Neural cell (in vitro differentiated cells): Measurements from ENCODE around the gene CTBP2. TPM values are rescaled to one million over a fixed set of nuclear protein-coding genes. Genes with fewer than 3 reads are reported as not detected.

Experiments used
- H2AFZ ChIP-seq: fragments of 200-600, 300-800 bp; sonication (generic), shearing (Covaris generic); 2 replicates; pipeline ENCODE4 v1.6.0; 2014; ENCODE audit warnings: low read depth, mild to moderate bottlenecking, antibody characterized with exemption, low read length, moderate library complexity
- H3F3A ChIP-seq: fragments of 200-600 bp; shearing (Covaris generic); 2 replicates; pipeline ENCODE4 v1.6.1; 2016; ENCODE audit warnings: mild to moderate bottlenecking, moderate library complexity, mixed read lengths, antibody characterized with exemption, low read length; ENCODE audit not compliant: insufficient read depth, poor library complexity, severe bottlenecking
- H3K27ac ChIP-seq: fragments of 200-600, 300-800 bp; sonication (generic), shearing (Covaris generic); 2 replicates; pipeline ENCODE4 v1.5.1; 2014; ENCODE audit warnings: mild to moderate bottlenecking, low read length, moderate library complexity
- H3K27me3 ChIP-seq: fragments of 300-800, 200-600 bp; sonication (generic), shearing (Covaris generic); 2 replicates; pipeline ENCODE4 v1.6.0; 2014; ENCODE audit warnings: mild to moderate bottlenecking, low read depth, low read length, moderate library complexity; ENCODE audit not compliant: insufficient read depth
- H3K36me3 ChIP-seq: fragments of 300-800, 200-600 bp; sonication (generic), shearing (Covaris generic); 2 replicates; pipeline ENCODE4 v1.5.1; 2014; ENCODE audit warnings: mild to moderate bottlenecking, antibody characterized with exemption, low read length, moderate library complexity; ENCODE audit not compliant: insufficient read depth
- H3K4me2 ChIP-seq: fragments of 300-800, 200-600 bp; sonication (generic), shearing (Covaris generic); 2 replicates; pipeline ENCODE4 v1.6.0; 2014; ENCODE audit warnings: mild to moderate bottlenecking, low read length
- H3K4me3 ChIP-seq: fragments of 300-800, 200-600 bp; sonication (generic), shearing (Covaris generic); 2 replicates; pipeline ENCODE4 v1.5.1; 2014; ENCODE audit warnings: mild to moderate bottlenecking, low read length, moderate library complexity
- H3K79me2 ChIP-seq: fragments of 200-600 bp; shearing (Covaris generic); replicated peaks from 2 replicates; pipeline ENCODE4 v1.6.0; 2014; ENCODE audit warnings: mild to moderate bottlenecking, low read length, moderate library complexity; ENCODE audit not compliant: insufficient read depth
- H3K9ac ChIP-seq: fragments of 300-800, 200-600 bp; sonication (generic), shearing (Covaris generic); 2 replicates; pipeline ENCODE4 v1.6.1; 2016; ENCODE audit warnings: mild to moderate bottlenecking, low read length, mixed read lengths
- H3K9me2 ChIP-seq: fragments of 200-600 bp; shearing (Covaris generic); 2 replicates; pipeline ENCODE4 v1.6.1; 2016; ENCODE audit warnings: mild to moderate bottlenecking, low read length, mixed read lengths; ENCODE audit not compliant: insufficient read depth
- H3K9me3 ChIP-seq: fragments of 200-600, 300-800 bp; sonication (generic), shearing (Covaris generic); 2 replicates; pipeline ENCODE4 v1.6.1; 2016; ENCODE audit warnings: mild to moderate bottlenecking, mixed run types, low read length, moderate library complexity, mixed read lengths
- H4K20me1 ChIP-seq: fragments of 200-600 bp; shearing (Covaris generic); 2 replicates; pipeline ENCODE4 v1.6.1; 2016; ENCODE audit warnings: mild to moderate bottlenecking, mixed run types; ENCODE audit not compliant: insufficient read depth
- CTCF ChIP-seq: fragments of 450-650 bp; IDR thresholded peaks from 2 replicates; pipeline ENCODE4 v1.5.1; 2014; ENCODE audit warnings: antibody characterized with exemption, mild to moderate bottlenecking, moderate library complexity; ENCODE audit not compliant: poor library complexity, severe bottlenecking
- EZH2 ChIP-seq: fragments of 200-600, 300-800 bp; shearing (Covaris generic), sonication (generic); IDR thresholded peaks from 2 replicates; pipeline ENCODE4 v1.6.1; 2014; ENCODE audit warnings: antibody characterized with exemption, low read length, borderline replicate concordance, mild to moderate bottlenecking; ENCODE audit not compliant: insufficient read depth, poor library complexity, severe bottlenecking
- MXI1 ChIP-seq: fragments of 450-650 bp; conservative IDR thresholded peaks from 2 replicates; pipeline ENCODE4 v1.6.1; 2014; ENCODE audit warnings: antibody characterized with exemption, mild to moderate bottlenecking; ENCODE audit not compliant: poor library complexity, severe bottlenecking
- POLR2AphosphoS5 ChIP-seq: IDR thresholded peaks from 2 replicates; pipeline ENCODE4 v1.6.1; 2012
- RAD21 ChIP-seq: fragments of 450-650 bp; conservative IDR thresholded peaks from 2 replicates; pipeline ENCODE4 v1.6.1; 2014; ENCODE audit warnings: antibody characterized with exemption, mild to moderate bottlenecking, moderate library complexity
- SMC3 ChIP-seq: fragments of 450-650 bp; conservative IDR thresholded peaks from 2 replicates; pipeline ENCODE4 v1.6.1; 2014; ENCODE audit warnings: antibody characterized with exemption, mild to moderate bottlenecking, moderate library complexity; ENCODE audit not compliant: poor library complexity
- polyA plus RNA-seq: library from polyadenylated mRNA; depleted of rRNA; stranded (reverse); fragments of >200 nt; gene quantifications from 2 replicates; pipeline ENCODE4 v1.2.3, GENCODE V29; 2014
- TF ChIP-seq, protein P1 (sequence below): IDR thresholded peaks from 2 replicates; pipeline ENCODE4 v1.6.1; 2012; ENCODE audit warnings: borderline replicate concordance

CTBP2 gene
- polyA plus RNA-seq, 1 donor from 2014 or later = 59.5 TPM

DNA sequence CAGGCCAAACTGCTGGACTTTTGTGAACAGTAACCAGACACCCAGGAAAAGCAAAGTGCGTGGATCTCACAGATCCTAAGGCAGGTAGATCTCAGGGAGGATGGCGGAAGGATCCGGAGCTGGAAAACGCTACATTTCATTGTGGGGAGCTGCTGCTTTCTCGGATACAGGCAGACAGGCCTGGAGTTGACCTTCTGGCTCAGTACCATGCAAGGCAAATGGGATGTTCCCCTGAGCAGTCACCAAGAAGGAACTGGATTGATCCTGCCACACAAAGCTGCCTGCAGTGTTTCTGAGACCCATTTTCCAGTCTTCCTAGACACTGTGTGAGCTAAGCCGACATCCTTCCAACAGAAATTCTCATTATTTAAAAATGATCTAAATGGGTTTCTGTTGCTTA lies 152.9 kb downstream of the CTBP2 start:
- Histone ChIP-seq H3K27ac (peak overlapping the region; percentile 20), H3K79me2 (peaks cover 17% of the 10 kb centered on the region), H3K9me3 (no peaks in the 10 kb centered on the region)

DNA sequence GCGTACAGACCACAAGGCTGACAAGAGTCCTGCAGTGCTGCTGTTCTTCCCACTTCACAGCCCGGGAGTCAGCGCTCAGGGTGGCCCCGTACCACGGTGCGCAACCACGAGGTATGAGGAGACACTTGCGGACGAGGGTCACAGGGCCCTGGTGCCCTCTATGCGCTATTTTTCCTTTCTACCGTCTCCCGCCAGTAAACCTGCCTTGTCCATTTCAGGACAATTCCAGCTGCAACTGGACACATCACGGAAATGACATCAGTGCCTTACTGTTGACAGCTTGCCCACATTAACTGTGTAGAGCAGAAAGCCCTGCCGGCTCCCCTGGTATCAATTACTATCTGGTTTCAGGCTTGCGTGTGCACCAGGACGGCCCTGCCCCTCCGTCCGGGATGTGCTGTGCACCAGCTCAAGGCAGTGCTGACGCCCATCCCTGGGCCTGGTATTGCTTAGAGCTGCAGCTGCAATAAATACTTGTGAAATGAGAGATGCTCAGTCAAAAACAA lies 153.4 kb downstream of the CTBP2 start:
- no peak overlapping the region for H2AFZ ChIP-seq
- H3K36me3 ChIP-seq = no peaks in the 10 kb centered on the region
- peaks cover 17% of the 10 kb centered on the region for H3K79me2 ChIP-seq
- H3K4me2 ChIP-seq = no peak overlapping the region
- TF ChIP-seq RAD21 (no peak), EZH2 (no peak), POLR2AphosphoS5 (no peak)
- TF ChIP-seq, protein P1, sequence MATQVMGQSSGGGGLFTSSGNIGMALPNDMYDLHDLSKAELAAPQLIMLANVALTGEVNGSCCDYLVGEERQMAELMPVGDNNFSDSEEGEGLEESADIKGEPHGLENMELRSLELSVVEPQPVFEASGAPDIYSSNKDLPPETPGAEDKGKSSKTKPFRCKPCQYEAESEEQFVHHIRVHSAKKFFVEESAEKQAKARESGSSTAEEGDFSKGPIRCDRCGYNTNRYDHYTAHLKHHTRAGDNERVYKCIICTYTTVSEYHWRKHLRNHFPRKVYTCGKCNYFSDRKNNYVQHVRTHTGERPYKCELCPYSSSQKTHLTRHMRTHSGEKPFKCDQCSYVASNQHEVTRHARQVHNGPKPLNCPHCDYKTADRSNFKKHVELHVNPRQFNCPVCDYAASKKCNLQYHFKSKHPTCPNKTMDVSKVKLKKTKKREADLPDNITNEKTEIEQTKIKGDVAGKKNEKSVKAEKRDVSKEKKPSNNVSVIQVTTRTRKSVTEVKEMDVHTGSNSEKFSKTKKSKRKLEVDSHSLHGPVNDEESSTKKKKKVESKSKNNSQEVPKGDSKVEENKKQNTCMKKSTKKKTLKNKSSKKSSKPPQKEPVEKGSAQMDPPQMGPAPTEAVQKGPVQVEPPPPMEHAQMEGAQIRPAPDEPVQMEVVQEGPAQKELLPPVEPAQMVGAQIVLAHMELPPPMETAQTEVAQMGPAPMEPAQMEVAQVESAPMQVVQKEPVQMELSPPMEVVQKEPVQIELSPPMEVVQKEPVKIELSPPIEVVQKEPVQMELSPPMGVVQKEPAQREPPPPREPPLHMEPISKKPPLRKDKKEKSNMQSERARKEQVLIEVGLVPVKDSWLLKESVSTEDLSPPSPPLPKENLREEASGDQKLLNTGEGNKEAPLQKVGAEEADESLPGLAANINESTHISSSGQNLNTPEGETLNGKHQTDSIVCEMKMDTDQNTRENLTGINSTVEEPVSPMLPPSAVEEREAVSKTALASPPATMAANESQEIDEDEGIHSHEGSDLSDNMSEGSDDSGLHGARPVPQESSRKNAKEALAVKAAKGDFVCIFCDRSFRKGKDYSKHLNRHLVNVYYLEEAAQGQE = no peak
- peak overlapping the region; percentile 6 for H3K27ac ChIP-seq
- H3F3A ChIP-seq = no peaks in the 10 kb centered on the region
- no peaks in the 10 kb centered on the region for H3K9me2 ChIP-seq
- H3K9me3 ChIP-seq = no peaks in the 10 kb centered on the region
- no peaks in the 10 kb centered on the region for H3K27me3 ChIP-seq
- no peak overlapping the region for H3K9ac ChIP-seq
- no peaks in the 10 kb centered on the region for H4K20me1 ChIP-seq
- no peak overlapping the region for H3K4me3 ChIP-seq

More for the DNA sequence above, 152.9 kb downstream of the CTBP2 start:
- Histone ChIP-seq H3K36me3 (no peaks in the 10 kb centered on the region), H3K4me2 (no peak overlapping the region), H3K9me2 (no peaks in the 10 kb centered on the region), H3K27me3 (no peaks in the 10 kb centered on the region), H3F3A (no peaks in the 10 kb centered on the region), H3K4me3 (no peak overlapping the region), H4K20me1 (no peaks in the 10 kb centered on the region), H2AFZ (no peak overlapping the region), H3K9ac (no peak overlapping the region)
- TF ChIP-seq CTCF = no peak
- no peak for TF ChIP-seq RAD21
- TF ChIP-seq EZH2 = no peak
- TF ChIP-seq SMC3 = no peak
- TF ChIP-seq, protein P1 = peak; percentile 47
- TF ChIP-seq MXI1 = no peak
